Omental fat pad (tissue), 4 donors: ENCODE data around the gene FGFBP2. TPM values are rescaled to one million over a fixed set of nuclear protein-coding genes. Genes with fewer than 3 reads are reported as not detected.

ENCODE experiments used
- ATAC-seq: fragments of 150-250 bp; one replicate; pipeline ENCODE4 v1.9.1; 2016; ENCODE audit warnings: mild to moderate bottlenecking, moderate library complexity; ENCODE audit not compliant: low FRiP score
- DNase-seq: peaks from one replicate; pipeline ENCODE4 v3.0.0-alpha.2; 2019; ENCODE audit warnings: low spot score
- total RNA-seq, 4 donors: library from RNA; depleted of rRNA; stranded (reverse); fragments of >200 nt; gene quantifications; one replicate each; pipeline ENCODE4 v1.1.0, GENCODE V29; 2016
- TF ChIP-seq, protein P1 (sequence below), 3 donors: fragments of 450-650 bp; IDR thresholded peaks; one replicate each; pipeline ENCODE4 v1.5.1; 2016 to 2017; ENCODE audit warnings: antibody characterized with exemption in 3 of 3, mild to moderate bottlenecking in 3 of 3, moderate library complexity in 2 of 3

The FGFBP2 gene
- total RNA-seq, 4 donors from 2014 or later, result 4.7 to 34.8 (median 20.9) TPM

DNA sequence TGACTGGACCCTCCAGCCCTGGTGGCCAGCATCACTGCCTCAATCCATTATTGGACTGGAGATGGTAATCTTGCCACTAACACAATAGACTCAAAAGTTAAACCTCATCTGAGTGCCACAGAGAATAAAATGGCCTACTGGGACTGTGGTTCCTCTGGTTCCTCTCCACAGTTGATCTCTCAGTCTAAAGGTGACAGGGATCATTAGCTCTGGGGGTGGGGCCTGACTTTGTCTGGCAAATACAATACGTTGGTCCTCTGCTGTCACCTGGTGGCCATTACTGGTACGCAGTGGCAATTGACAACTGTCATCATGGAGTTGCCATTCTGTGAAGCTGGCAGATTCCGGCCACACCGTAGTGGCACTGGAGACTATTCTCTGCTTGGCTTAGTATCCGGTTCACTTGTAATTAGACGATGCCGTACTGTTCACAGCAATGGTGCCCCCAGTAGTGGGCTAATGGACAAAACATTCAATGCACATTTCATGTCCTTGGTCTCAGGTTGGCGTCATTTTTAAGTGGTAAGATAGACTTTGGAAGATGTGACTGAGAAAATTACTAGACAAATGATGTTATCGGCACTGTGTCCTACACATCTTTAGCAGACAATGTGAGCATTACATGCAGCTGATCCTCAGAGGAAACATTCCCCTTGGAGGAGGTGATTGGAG is 6.7 kb downstream of the FGFBP2 start:
- ATAC-seq (peak; percentile 81), DNase-seq (peak; percentile 95)
- TF ChIP-seq, protein P1, sequence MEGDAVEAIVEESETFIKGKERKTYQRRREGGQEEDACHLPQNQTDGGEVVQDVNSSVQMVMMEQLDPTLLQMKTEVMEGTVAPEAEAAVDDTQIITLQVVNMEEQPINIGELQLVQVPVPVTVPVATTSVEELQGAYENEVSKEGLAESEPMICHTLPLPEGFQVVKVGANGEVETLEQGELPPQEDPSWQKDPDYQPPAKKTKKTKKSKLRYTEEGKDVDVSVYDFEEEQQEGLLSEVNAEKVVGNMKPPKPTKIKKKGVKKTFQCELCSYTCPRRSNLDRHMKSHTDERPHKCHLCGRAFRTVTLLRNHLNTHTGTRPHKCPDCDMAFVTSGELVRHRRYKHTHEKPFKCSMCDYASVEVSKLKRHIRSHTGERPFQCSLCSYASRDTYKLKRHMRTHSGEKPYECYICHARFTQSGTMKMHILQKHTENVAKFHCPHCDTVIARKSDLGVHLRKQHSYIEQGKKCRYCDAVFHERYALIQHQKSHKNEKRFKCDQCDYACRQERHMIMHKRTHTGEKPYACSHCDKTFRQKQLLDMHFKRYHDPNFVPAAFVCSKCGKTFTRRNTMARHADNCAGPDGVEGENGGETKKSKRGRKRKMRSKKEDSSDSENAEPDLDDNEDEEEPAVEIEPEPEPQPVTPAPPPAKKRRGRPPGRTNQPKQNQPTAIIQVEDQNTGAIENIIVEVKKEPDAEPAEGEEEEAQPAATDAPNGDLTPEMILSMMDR (IDR thresholded peaks at IDR 0.05), result peak in 2 of 3 donors; percentile 46 to 94

DNA sequence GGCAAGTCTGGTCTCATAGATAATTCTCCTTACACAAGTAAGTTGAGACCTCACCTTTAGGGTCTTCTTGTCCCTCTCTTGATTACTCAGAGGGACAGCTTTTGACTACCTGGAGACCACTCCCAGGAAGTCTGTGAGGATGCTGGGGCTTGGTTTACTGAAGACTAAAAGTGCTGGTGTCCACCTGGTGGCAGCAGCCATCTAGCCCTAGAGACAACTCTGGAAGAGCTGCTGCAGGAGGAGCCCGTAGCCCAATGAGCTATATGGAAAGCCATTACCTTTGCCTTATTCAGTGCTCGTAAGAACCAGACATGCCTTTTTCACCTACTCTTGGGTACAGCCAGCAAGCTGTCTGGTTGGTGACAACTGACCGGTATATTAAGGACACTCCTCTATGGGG is 7.3 kb downstream of the FGFBP2 start:
- TF ChIP-seq, protein P1 (IDR thresholded peaks at IDR 0.05), result no peak
- no peak for ATAC-seq
- no peak for DNase-seq

DNA sequence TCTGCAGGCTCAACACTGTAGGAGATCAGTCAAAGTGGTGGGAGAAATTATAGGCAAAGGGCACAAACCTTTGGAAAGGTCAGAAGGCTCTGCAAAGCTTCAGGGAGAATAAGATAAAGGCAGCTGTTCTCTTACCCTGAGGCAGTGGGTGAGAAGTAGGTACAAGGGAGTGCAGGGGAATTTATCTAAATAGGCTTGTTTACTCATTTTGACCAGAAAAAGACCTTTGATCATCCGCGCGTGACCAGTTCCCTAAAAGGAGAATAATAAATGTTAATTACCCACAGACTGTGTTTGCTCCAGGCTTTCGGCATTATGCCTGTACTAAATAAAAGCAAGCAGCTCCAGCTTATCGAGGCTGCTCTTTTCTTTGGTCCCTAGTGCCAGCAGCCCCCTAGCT is 9.3 kb downstream of the FGFBP2 start:
- DNase-seq (no peak), ATAC-seq (no peak)
- TF ChIP-seq, protein P1 (IDR thresholded peaks at IDR 0.05), result no peak

- DNase-seq, result no peak
- no peak for ATAC-seq
- TF ChIP-seq, protein P1 (IDR thresholded peaks at IDR 0.05), result no peak
Observed at GRCh38 chr4:15951781-15952180, 11.2 kb downstream of the FGFBP2 start.

DNA sequence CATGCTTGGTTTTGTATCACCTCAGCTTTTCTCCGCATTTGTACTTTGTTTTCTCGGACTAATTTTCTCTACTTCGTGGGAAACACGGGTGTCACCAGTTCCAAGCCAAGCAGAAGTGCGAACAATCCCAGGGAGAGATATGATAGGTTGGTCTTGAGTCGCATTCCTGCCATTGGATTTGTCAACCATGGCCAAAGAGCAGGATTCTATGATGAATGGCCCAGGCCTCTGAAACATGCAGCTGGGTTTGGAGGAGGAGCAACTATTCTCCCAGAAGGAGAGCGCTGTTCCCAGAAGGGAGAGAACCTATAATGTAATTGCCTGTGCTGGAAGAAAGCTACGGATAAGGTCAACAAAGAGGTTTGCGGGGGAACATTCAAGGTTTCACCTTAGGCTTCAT is 14.1 kb downstream of the FGFBP2 start:
- TF ChIP-seq, protein P1 (IDR thresholded peaks at IDR 0.05), result no peak
- DNase-seq (no peak), ATAC-seq (no peak)

- ATAC-seq (no peak), DNase-seq (no peak)
- TF ChIP-seq, protein P1 (IDR thresholded peaks at IDR 0.05), result no peak
Observed at GRCh38 chr4:15947684-15948083, 15.3 kb downstream of the FGFBP2 start.

- ATAC-seq, result no peak
Observed at GRCh38 chr4:15945516-15945915, 17.5 kb downstream of the FGFBP2 start.

More at GRCh38 chr4:15945516-15945915, 17.5 kb downstream of the FGFBP2 start:
- TF ChIP-seq, protein P1 (IDR thresholded peaks at IDR 0.05), result no peak
- no peak for DNase-seq
